HepG2 (cell line): ENCODE results near the gene SRSF6. TPM values are rescaled to one million over a fixed set of nuclear protein-coding genes. Genes with fewer than 3 reads are reported as not detected.

Experiments
- BCL6 ChIP-seq: IDR thresholded peaks from 2 replicates; pipeline ENCODE4 v1.6.1; 2016; ENCODE audit warnings: missing genetic modification reagents, missing compliant biosample characterization
- HOXA9 ChIP-seq: sonication (generic); formaldehyde crosslinking; IDR thresholded peaks from 2 replicates; pipeline ENCODE4 v1.8.1; 2022; ENCODE audit warnings: missing genetic modification reagents, mild to moderate bottlenecking, moderate library complexity, borderline replicate concordance
- LBX2 ChIP-seq: sonication (generic); formaldehyde crosslinking; IDR thresholded peaks from 2 replicates; pipeline ENCODE4 v1.5.0; 2020; ENCODE audit warnings: missing genetic modification reagents, mild to moderate bottlenecking, borderline replicate concordance
- NR2C2 ChIP-seq: sonication (generic); formaldehyde crosslinking; IDR thresholded peaks from 2 replicates; pipeline ENCODE4 v1.4.0; 2020; ENCODE audit warnings: missing genetic modification reagents, mild to moderate bottlenecking, moderate library complexity, borderline replicate concordance
- NR2F1 ChIP-seq, 2 experiments: fragments of 450-650 bp in 1 of 2; formaldehyde crosslinking in 1 of 2; IDR thresholded peaks; 2 replicates each; pipeline versions ENCODE4 v1.5.0 to v1.6.1; 2016 to 2020; ENCODE audit warnings: mild to moderate bottlenecking in 1 of 2, missing compliant biosample characterization in 1 of 2, missing genetic modification reagents in 1 of 2, moderate library complexity in 1 of 2
- NR2F2 ChIP-seq: IDR thresholded peaks from 2 replicates; pipeline ENCODE4 v1.6.1; 2012; ENCODE audit warnings: low read depth, inconsistent platforms, borderline replicate concordance
- NR2F6 ChIP-seq, 2 experiments: IDR thresholded peaks; 2 replicates each; pipeline ENCODE4 v1.6.1; 2016; ENCODE audit warnings: antibody characterized with exemption in 1 of 2, mild to moderate bottlenecking in 1 of 2
- RXRB ChIP-seq: IDR thresholded peaks from 2 replicates; pipeline ENCODE4 v1.6.1; 2016; ENCODE audit warnings: borderline replicate concordance, missing genetic modification reagents, missing compliant biosample characterization
- SNAI1 ChIP-seq: sonication (generic); formaldehyde crosslinking; IDR thresholded peaks from 2 replicates; pipeline ENCODE4 v1.5.0; 2020; ENCODE audit warnings: mild to moderate bottlenecking, missing genetic modification reagents, borderline replicate concordance
- TBL1XR1 ChIP-seq: fragments of 150-350 bp; IDR thresholded peaks from 2 replicates; pipeline ENCODE4 v1.6.1; 2014; ENCODE audit warnings: borderline replicate concordance, low read length; ENCODE audit not compliant: partially characterized antibody
- TBX3 ChIP-seq: fragments of 450-650 bp; IDR thresholded peaks from 2 replicates; pipeline ENCODE4 v1.6.1; 2017; ENCODE audit warnings: antibody characterized with exemption, mild to moderate bottlenecking, inconsistent platforms, borderline replicate concordance
- UBTF ChIP-seq: sonication (generic); formaldehyde crosslinking; IDR thresholded peaks from 2 replicates; pipeline ENCODE4 v1.4.0; 2020; ENCODE audit warnings: mild to moderate bottlenecking, missing genetic modification reagents
- ZFP90 ChIP-seq: sonication (generic); formaldehyde crosslinking; IDR thresholded peaks from 2 replicates; pipeline ENCODE4 v1.8.0; 2022; ENCODE audit warnings: missing genetic modification reagents, mild to moderate bottlenecking, inconsistent platforms, borderline replicate concordance
- ZMYM3 ChIP-seq: sonication (generic); formaldehyde crosslinking; IDR thresholded peaks from 2 replicates; pipeline ENCODE4 v1.5.1; 2020; ENCODE audit warnings: mild to moderate bottlenecking, missing genetic modification reagents
- ZNF225 ChIP-seq: sonication (generic); formaldehyde crosslinking; IDR thresholded peaks from 2 replicates; pipeline ENCODE4 v1.4.0; 2020; ENCODE audit warnings: mild to moderate bottlenecking, missing genetic modification reagents
- ZNF350 ChIP-seq: sonication (generic); formaldehyde crosslinking; IDR thresholded peaks from 2 replicates; pipeline ENCODE4 v1.4.0; 2020; ENCODE audit warnings: mild to moderate bottlenecking, low read depth, missing genetic modification reagents, borderline replicate concordance
- ZNF460 ChIP-seq: sonication (generic); formaldehyde crosslinking; IDR thresholded peaks from 2 replicates; pipeline ENCODE4 v1.5.1; 2020; ENCODE audit warnings: missing genetic modification reagents, mild to moderate bottlenecking, borderline replicate concordance
- ZNF547 ChIP-seq: sonication (generic); formaldehyde crosslinking; IDR thresholded peaks from 2 replicates; pipeline ENCODE4 v1.5.1; 2020; ENCODE audit warnings: mild to moderate bottlenecking, missing genetic modification reagents
- ZNF550 ChIP-seq: sonication (generic); formaldehyde crosslinking; IDR thresholded peaks from 2 replicates; pipeline ENCODE4 v1.4.0; 2020; ENCODE audit warnings: mild to moderate bottlenecking, missing genetic modification reagents, borderline replicate concordance
- ZNF605 ChIP-seq: sonication (generic); formaldehyde crosslinking; IDR thresholded peaks from 2 replicates; pipeline ENCODE4 v1.8.0; 2022; ENCODE audit warnings: mild to moderate bottlenecking, missing genetic modification reagents
- ZNF614 ChIP-seq: IDR thresholded peaks from 2 replicates; pipeline ENCODE4 v1.6.1; 2018; ENCODE audit warnings: missing biosample characterization, missing genetic modification reagents, inconsistent platforms, borderline replicate concordance
- ZNF703 ChIP-seq: sonication (generic); formaldehyde crosslinking; IDR thresholded peaks from 2 replicates; pipeline ENCODE4 v1.5.1; 2020; ENCODE audit warnings: missing genetic modification reagents, mild to moderate bottlenecking, moderate library complexity, borderline replicate concordance
- polyA plus RNA-seq, 8 experiments: library from polyadenylated mRNA; depleted of rRNA in 3 of 8; stranded (reverse) in 7 of 8; unstranded in 1 of 8; fragments of >200 nt; fragmentation: Illumina TruSeq in 4 of 8; extraction: Trizol in 4 of 8; gene quantifications; 2 replicates each; pipeline versions ENCODE4 v1.2.1 to v1.2.3, GENCODE V29; 2011 to 2016; ENCODE audit warnings: low read depth in 4 of 8, missing spikeins in 1 of 8, mixed read lengths in 1 of 8; ENCODE audit not compliant: insufficient read depth in 1 of 8
- total RNA-seq, 5 experiments: library from RNA; depleted of rRNA; stranded (reverse); fragments of >200 nt; fragmentation: Illumina TruSeq; extraction: Trizol; gene quantifications; 2 replicates each; pipeline ENCODE4 v1.2.3, GENCODE V29; 2016; ENCODE audit warnings: low read depth in 1 of 5
- TF ChIP-seq, protein P1 (sequence below): sonication (generic); formaldehyde crosslinking; IDR thresholded peaks from 2 replicates; pipeline ENCODE4 v1.8.0; 2022; ENCODE audit warnings: missing genetic modification reagents, mild to moderate bottlenecking, moderate library complexity, borderline replicate concordance

Gene SRSF6
- total and polyA plus RNA-seq, 2 of the 13 experiments (the other 11 are each of a cell fraction or from before 2014, with no cell fraction given): 156 to 194 TPM

- TF ChIP-seq NR2F2: peak; percentile 66; the same call in 1 of the 2 replicates
- 0 out of 2 replicates have a peak, but pooled peaks have one; percentile 47 for TF ChIP-seq ZNF350
- no peak for TF ChIP-seq TBX3
- peak; percentile 74; the same call in 1 of the 2 replicates for TF ChIP-seq ZNF460 (CRISPR knock-in tag)
- TF ChIP-seq ZNF547 (CRISPR knock-in tag): 0 out of 2 replicates have a peak, but pooled peaks have one; percentile 33
- 0 out of 2 replicates have a peak, but pooled peaks have one; percentile 10 for TF ChIP-seq UBTF
- TF ChIP-seq RXRB (CRISPR knock-in tag): peak; percentile 96
- peak; percentile 56; the same call in 1 of the 2 replicates for TF ChIP-seq ZMYM3 (CRISPR knock-in tag)
- TF ChIP-seq ZNF614 (CRISPR knock-in tag): no peak
- peak; percentile 81 for TF ChIP-seq TBL1XR1
- 0 out of 2 replicates have a peak, but pooled peaks have one; percentile 51 for TF ChIP-seq LBX2
- TF ChIP-seq ZNF703 (CRISPR knock-in tag): 0 out of 2 replicates have a peak, but pooled peaks have one; percentile 30
- 0 out of 2 replicates have a peak, but pooled peaks have one; percentile 52 for TF ChIP-seq ZNF550 (CRISPR knock-in tag)
- no peak for TF ChIP-seq SNAI1
- peak; percentile 88 for TF ChIP-seq NR2F6 (IDR thresholded peaks at IDR 0.05)
- TF ChIP-seq NR2F6 (CRISPR knock-in tag; IDR thresholded peaks at IDR 0.05): peak; percentile 57; the same call in 1 of the 2 replicates
- TF ChIP-seq NR2C2 (CRISPR knock-in tag): no peak
- TF ChIP-seq, protein P1, sequence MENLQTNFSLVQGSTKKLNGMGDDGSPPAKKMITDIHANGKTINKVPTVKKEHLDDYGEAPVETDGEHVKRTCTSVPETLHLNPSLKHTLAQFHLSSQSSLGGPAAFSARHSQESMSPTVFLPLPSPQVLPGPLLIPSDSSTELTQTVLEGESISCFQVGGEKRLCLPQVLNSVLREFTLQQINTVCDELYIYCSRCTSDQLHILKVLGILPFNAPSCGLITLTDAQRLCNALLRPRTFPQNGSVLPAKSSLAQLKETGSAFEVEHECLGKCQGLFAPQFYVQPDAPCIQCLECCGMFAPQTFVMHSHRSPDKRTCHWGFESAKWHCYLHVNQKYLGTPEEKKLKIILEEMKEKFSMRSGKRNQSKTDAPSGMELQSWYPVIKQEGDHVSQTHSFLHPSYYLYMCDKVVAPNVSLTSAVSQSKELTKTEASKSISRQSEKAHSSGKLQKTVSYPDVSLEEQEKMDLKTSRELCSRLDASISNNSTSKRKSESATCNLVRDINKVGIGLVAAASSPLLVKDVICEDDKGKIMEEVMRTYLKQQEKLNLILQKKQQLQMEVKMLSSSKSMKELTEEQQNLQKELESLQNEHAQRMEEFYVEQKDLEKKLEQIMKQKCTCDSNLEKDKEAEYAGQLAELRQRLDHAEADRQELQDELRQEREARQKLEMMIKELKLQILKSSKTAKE (CRISPR knock-in tag): 0 out of 2 replicates have a peak, but pooled peaks have one; percentile 44
- 0 out of 2 replicates have a peak, but pooled peaks have one; percentile 33 for TF ChIP-seq ZNF225 (CRISPR knock-in tag)
- no peak for TF ChIP-seq HOXA9 (CRISPR knock-in tag)
- TF ChIP-seq ZFP90 (CRISPR knock-in tag): 0 out of 2 replicates have a peak, but pooled peaks have one; percentile 46
- TF ChIP-seq NR2F1 (CRISPR knock-in tag; IDR thresholded peaks at IDR 0.05): peak; percentile 36 to 61; a peak in 2 of 4 replicates
- TF ChIP-seq BCL6 (CRISPR knock-in tag): peak; percentile 97
- 0 out of 2 replicates have a peak, but pooled peaks have one; percentile 43 for TF ChIP-seq ZNF605 (CRISPR knock-in tag)
These were observed 5.1 kb upstream of the SRSF6 start (continued) for GRCh38 chr20:43452404-43453126.
